GM12878 (cell line): ENCODE results near the gene FRMD5. TPM values are rescaled to one million over a fixed set of nuclear protein-coding genes. Genes with fewer than 3 reads are reported as not detected.

Source experiments
- ELK1 ChIP-seq: IDR thresholded peaks from 2 replicates; pipeline ENCODE4 v1.6.1; 2012; ENCODE audit warnings: low read depth, low read length, improper control_type of control experiment
- EP300 ChIP-seq, 2 experiments: fragments of 150-350 bp in 1 of 2; IDR thresholded peaks; 2 replicates each; pipeline ENCODE4 v1.6.1; 2011 to 2012; ENCODE audit warnings: low read depth in 2 of 2, low read length in 2 of 2, borderline replicate concordance in 1 of 2, improper control_type of control experiment in 1 of 2, inconsistent platforms in 1 of 2; ENCODE audit not compliant: control insufficient read depth in 1 of 2
- ESRRA ChIP-seq: IDR thresholded peaks from 2 replicates; pipeline ENCODE4 v1.6.1; 2012; ENCODE audit warnings: mild to moderate bottlenecking, low read length, improper control_type of control experiment
- LARP7 ChIP-seq: fragments of 450-650 bp; IDR thresholded peaks from 2 replicates; pipeline ENCODE4 v1.6.1; 2017; ENCODE audit warnings: mild to moderate bottlenecking
- NR2C1 ChIP-seq: fragments of 450-650 bp; IDR thresholded peaks from 2 replicates; pipeline ENCODE4 v1.6.1; 2017; ENCODE audit warnings: antibody characterized with exemption, mild to moderate bottlenecking, moderate library complexity
- NRF1 ChIP-seq: conservative IDR thresholded peaks from 2 replicates; pipeline ENCODE4 v1.6.1; 2011; ENCODE audit warnings: mild to moderate bottlenecking, low read depth, low read length, improper control_type of control experiment
- RAD51 ChIP-seq: fragments of 450-650 bp; IDR thresholded peaks from 2 replicates; pipeline ENCODE4 v1.6.1; 2016; ENCODE audit warnings: moderate library complexity, mild to moderate bottlenecking, inconsistent platforms
- RFX5 ChIP-seq: IDR thresholded peaks from 2 replicates; pipeline ENCODE4 v1.6.1; 2011; ENCODE audit warnings: low read depth, low read length, improper control_type of control experiment
- SMAD1 ChIP-seq: fragments of 450-650 bp; IDR thresholded peaks from 2 replicates; pipeline ENCODE4 v1.6.1; 2018; ENCODE audit warnings: mild to moderate bottlenecking, low read depth; ENCODE audit not compliant: partially characterized antibody
- STAT1 ChIP-seq: fragments of 450-650 bp; conservative IDR thresholded peaks from 2 replicates; pipeline ENCODE4 v1.6.1; 2014; ENCODE audit warnings: antibody characterized with exemption, mild to moderate bottlenecking
- ZNF207 ChIP-seq: fragments of 450-650 bp; IDR thresholded peaks from 2 replicates; pipeline ENCODE4 v1.6.1; 2014; ENCODE audit warnings: antibody characterized with exemption, mild to moderate bottlenecking, borderline replicate concordance
- ZNF24 ChIP-seq: fragments of 450-650 bp; IDR thresholded peaks from 2 replicates; pipeline ENCODE4 v1.6.1; 2017; ENCODE audit warnings: antibody characterized with exemption, mild to moderate bottlenecking
- ZNF622 ChIP-seq: fragments of 450-650 bp; IDR thresholded peaks from 2 replicates; pipeline ENCODE4 v1.6.1; 2017; ENCODE audit warnings: mild to moderate bottlenecking, inconsistent platforms
- ZZZ3 ChIP-seq: IDR thresholded peaks from 2 replicates; pipeline ENCODE4 v1.6.1; 2011; ENCODE audit warnings: low read depth; ENCODE audit not compliant: control insufficient read depth, insufficient read length
- polyA plus RNA-seq, 11 experiments: library from polyadenylated mRNA; depleted of rRNA in 4 of 11; unstranded in 6 of 11; stranded (reverse) in 5 of 11; fragments of >200 nt; fragmentation: Nextera tagmentation in 4 of 11; fragmentation: Illumina TruSeq in 1 of 11; extraction: Ambion mirVana in 4 of 11; extraction: Trizol in 1 of 11; gene quantifications; 1 replicate in 1 of 11; 2 replicates in 10 of 11; pipeline versions ENCODE4 v1.2.1 to v1.2.3, GENCODE V29; 2011 to 2016; ENCODE audit warnings: inconsistent platforms in 2 of 11, missing spikeins in 2 of 11, low read depth in 1 of 11
- total RNA-seq, 4 experiments: library from RNA; depleted of rRNA in 3 of 4; stranded (reverse); fragments of >200 nt in 3 of 4; fragmentation: Illumina TruSeq in 1 of 4; extraction: Trizol in 1 of 4; gene quantifications; 2 replicates each; pipeline versions ENCODE4 v1.2.1 to v1.2.3, GENCODE V29; 2013 to 2021
- TF ChIP-seq, protein P1 (sequence below): fragments of 450-650 bp; IDR thresholded peaks from 2 replicates; pipeline ENCODE4 v1.6.1; 2017; ENCODE audit warnings: mild to moderate bottlenecking, moderate library complexity
- TF ChIP-seq, protein P2 (sequence below): IDR thresholded peaks from 2 replicates; pipeline ENCODE4 v1.6.1; 2011; ENCODE audit warnings: mild to moderate bottlenecking, low read depth, low read length, moderate library complexity; ENCODE audit not compliant: insufficient replicate concordance
- TF ChIP-seq, protein P3 (sequence below): fragments of 450-650 bp; IDR thresholded peaks from 2 replicates; pipeline ENCODE4 v1.6.1; 2017; ENCODE audit warnings: low read depth, mild to moderate bottlenecking, moderate library complexity

Gene FRMD5
- total and polyA plus RNA-seq, 10 of the 15 experiments (the other 5 are each of a cell fraction or from before 2014, with no cell fraction given) = 0.26 to 6.4 (median 0.68) TPM; not detected in 1

- TF ChIP-seq, protein P1, sequence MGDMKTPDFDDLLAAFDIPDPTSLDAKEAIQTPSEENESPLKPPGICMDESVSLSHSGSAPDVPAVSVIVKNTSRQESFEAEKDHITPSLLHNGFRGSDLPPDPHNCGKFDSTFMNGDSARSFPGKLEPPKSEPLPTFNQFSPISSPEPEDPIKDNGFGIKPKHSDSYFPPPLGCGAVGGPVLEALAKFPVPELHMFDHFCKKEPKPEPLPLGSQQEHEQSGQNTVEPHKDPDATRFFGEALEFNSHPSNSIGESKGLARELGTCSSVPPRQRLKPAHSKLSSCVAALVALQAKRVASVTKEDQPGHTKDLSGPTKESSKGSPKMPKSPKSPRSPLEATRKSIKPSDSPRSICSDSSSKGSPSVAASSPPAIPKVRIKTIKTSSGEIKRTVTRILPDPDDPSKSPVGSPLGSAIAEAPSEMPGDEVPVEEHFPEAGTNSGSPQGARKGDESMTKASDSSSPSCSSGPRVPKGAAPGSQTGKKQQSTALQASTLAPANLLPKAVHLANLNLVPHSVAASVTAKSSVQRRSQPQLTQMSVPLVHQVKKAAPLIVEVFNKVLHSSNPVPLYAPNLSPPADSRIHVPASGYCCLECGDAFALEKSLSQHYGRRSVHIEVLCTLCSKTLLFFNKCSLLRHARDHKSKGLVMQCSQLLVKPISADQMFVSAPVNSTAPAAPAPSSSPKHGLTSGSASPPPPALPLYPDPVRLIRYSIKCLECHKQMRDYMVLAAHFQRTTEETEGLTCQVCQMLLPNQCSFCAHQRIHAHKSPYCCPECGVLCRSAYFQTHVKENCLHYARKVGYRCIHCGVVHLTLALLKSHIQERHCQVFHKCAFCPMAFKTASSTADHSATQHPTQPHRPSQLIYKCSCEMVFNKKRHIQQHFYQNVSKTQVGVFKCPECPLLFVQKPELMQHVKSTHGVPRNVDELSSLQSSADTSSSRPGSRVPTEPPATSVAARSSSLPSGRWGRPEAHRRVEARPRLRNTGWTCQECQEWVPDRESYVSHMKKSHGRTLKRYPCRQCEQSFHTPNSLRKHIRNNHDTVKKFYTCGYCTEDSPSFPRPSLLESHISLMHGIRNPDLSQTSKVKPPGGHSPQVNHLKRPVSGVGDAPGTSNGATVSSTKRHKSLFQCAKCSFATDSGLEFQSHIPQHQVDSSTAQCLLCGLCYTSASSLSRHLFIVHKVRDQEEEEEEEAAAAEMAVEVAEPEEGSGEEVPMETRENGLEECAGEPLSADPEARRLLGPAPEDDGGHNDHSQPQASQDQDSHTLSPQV = no peak
- TF ChIP-seq ELK1 (peak; percentile 63; the same call in 1 of the 2 replicates), LARP7 (peak; percentile 41; the same call in 1 of the 2 replicates), NR2C1 (no peak), SMAD1 (peak; percentile 86), EP300 (IDR thresholded peaks at IDR 0.05; ENCODE audit: borderline replicate concordance in 1 of 2, control insufficient read depth in 1 of 2, low read depth in 2 of 2, low read length in 2 of 2) (0 out of 4 replicates have a peak, but pooled peaks of 1 of the 2 experiments have one; percentile 6), ZNF24 (no peak), ZNF207 (peak; percentile 62; the same call in 1 of the 2 replicates), ZZZ3 (no peak), ESRRA (no peak), RAD51 (no peak), STAT1 (no peak), ZNF622 (no peak), NRF1 (peak; percentile 61), RFX5 (peak; percentile 31; the same call in 1 of the 2 replicates)
- TF ChIP-seq, protein P2, sequence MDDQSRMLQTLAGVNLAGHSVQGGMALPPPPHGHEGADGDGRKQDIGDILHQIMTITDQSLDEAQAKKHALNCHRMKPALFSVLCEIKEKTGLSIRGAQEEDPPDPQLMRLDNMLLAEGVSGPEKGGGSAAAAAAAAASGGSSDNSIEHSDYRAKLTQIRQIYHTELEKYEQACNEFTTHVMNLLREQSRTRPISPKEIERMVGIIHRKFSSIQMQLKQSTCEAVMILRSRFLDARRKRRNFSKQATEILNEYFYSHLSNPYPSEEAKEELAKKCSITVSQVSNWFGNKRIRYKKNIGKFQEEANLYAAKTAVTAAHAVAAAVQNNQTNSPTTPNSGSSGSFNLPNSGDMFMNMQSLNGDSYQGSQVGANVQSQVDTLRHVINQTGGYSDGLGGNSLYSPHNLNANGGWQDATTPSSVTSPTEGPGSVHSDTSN = no peak
- TF ChIP-seq, protein P3, sequence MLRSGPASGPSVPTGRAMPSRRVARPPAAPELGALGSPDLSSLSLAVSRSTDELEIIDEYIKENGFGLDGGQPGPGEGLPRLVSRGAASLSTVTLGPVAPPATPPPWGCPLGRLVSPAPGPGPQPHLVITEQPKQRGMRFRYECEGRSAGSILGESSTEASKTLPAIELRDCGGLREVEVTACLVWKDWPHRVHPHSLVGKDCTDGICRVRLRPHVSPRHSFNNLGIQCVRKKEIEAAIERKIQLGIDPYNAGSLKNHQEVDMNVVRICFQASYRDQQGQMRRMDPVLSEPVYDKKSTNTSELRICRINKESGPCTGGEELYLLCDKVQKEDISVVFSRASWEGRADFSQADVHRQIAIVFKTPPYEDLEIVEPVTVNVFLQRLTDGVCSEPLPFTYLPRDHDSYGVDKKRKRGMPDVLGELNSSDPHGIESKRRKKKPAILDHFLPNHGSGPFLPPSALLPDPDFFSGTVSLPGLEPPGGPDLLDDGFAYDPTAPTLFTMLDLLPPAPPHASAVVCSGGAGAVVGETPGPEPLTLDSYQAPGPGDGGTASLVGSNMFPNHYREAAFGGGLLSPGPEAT = peak; percentile 87
These were observed 370.5 kb downstream of the FRMD5 start, which contains the start of gene MFAP1 (continued) for GRCh38 chr15:43824302-43825246.
